Spleen (tissue), 3 donors: ENCODE measurements around the gene STARD9.

Experiments
- POLR2A ChIP-seq, 3 donors: fragments of 450-650 bp; IDR thresholded peaks; one replicate each; pipeline ENCODE4 v1.5.1; 2017; ENCODE audit warnings: antibody characterized with exemption in 3 of 3, mild to moderate bottlenecking in 1 of 3
- POLR2AphosphoS5 ChIP-seq, 3 donors: sonication (generic); formaldehyde crosslinking; IDR thresholded peaks; one replicate each; pipeline ENCODE4 v1.5.1; 2017; ENCODE audit warnings: antibody characterized with exemption in 3 of 3

DNA sequence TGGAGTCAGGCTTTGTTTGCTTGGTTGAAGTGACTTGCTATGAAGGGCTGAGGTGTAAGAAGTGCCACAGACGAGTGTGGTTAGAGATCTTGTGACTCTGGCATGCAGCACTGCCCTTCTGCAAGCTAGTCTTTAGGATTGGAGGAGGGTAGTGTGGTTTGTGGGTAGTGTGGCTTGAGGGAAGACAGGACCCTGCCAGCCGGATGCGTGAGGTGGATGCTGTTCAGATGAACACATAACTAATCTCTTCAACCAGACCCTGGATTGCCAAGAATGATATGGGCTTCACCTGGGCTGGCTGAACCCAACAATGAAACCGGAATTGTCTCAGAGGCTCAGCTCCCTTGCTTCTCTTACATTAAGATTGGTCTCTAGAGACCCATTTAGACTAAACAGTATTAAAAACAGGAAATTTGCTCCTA is 32.7 kb downstream of the STARD9 start:
- TF ChIP-seq POLR2A (IDR thresholded peaks at IDR 0.05) (no peak), POLR2AphosphoS5 (IDR thresholded peaks at IDR 0.05) (peak in 1 of 3 donors; percentile 26)
